HG03521 (cell line): ENCODE data around the gene GJB6.
"Not testable (repeated sequence)": the region's sequence is repeated elsewhere in the genome, so short reads cannot be mapped to it uniquely, and the experiment has no call there.

ENCODE experiments used
- ATAC-seq: cut with Tn5 transposase; IDR thresholded peaks from one replicate; pipeline ENCODE4 v1.9.1; 2021; ENCODE audit warnings: mild to moderate bottlenecking, moderate library complexity; ENCODE audit not compliant: unreplicated experiment

Gene GJB6

GRCh38 chr13:20231839-20232555, at the start of gene GJB6:
TSS of gene GJB6 (minus strand) at chr13:20232319. CDS start at chr13:20223480, 8,839 bp downstream.
- ATAC-seq, result no peak

- ATAC-seq, result not testable (repeated sequence)
These were observed 44.8 kb upstream of the GJB6 start for GRCh38 chr13:20276901-20277300.

- no peak for ATAC-seq
These were observed 42.3 kb upstream of the GJB6 start for GRCh38 chr13:20274466-20274865.

- ATAC-seq, result no peak
These were observed 40.6 kb upstream of the GJB6 start for GRCh38 chr13:20272588-20273171.

GRCh38 chr13:20272104-20272503, 40.0 kb upstream of the GJB6 start:
- no peak for ATAC-seq

- no peak for ATAC-seq
These were observed 39.3 kb upstream of the GJB6 start for GRCh38 chr13:20271441-20271840.

- ATAC-seq, result no peak
These were observed 38.2 kb upstream of the GJB6 start for GRCh38 chr13:20270163-20270865.

- ATAC-seq, result peak; percentile 96
These were observed 32.3 kb upstream of the GJB6 start for GRCh38 chr13:20264271-20265018.

GRCh38 chr13:20263393-20264044, 31.4 kb upstream of the GJB6 start:
- ATAC-seq, result no peak

GRCh38 chr13:20258963-20259288, 26.8 kb upstream of the GJB6 start:
- no peak for ATAC-seq

GRCh38 chr13:20258208-20258962, 26.3 kb upstream of the GJB6 start:
- ATAC-seq, result no peak

GRCh38 chr13:20254076-20254475, 22.0 kb upstream of the GJB6 start:
- no peak for ATAC-seq

- ATAC-seq, result no peak
These were observed 17.8 kb upstream of the GJB6 start for GRCh38 chr13:20249913-20250312.

GRCh38 chr13:20247963-20248362, 15.8 kb upstream of the GJB6 start:
- ATAC-seq, result no peak

- ATAC-seq, result no peak
These were observed 15.3 kb upstream of the GJB6 start for GRCh38 chr13:20247403-20247802.

GRCh38 chr13:20241593-20241992, 9.5 kb upstream of the GJB6 start:
- no peak for ATAC-seq

GRCh38 chr13:20239748-20240147, 7.6 kb upstream of the GJB6 start:
- ATAC-seq, result no peak

GRCh38 chr13:20232556-20233277, 598 bp upstream of the GJB6 start:
- ATAC-seq, result no peak
